Ishikawa (cell line): ENCODE data around the gene KRT80.
A peak's percentile ranks its signal among the peaks of the same experiment; 100 is the strongest.

Experiments
- CEBPB ChIP-seq: IDR thresholded peaks from 2 replicates; pipeline ENCODE4 v1.6.1; 2012
- CREB1 ChIP-seq: IDR thresholded peaks from 2 replicates; pipeline ENCODE4 v1.6.1; 2012; ENCODE audit warnings: low read depth
- EGR1 ChIP-seq: IDR thresholded peaks from 2 replicates; pipeline ENCODE4 v1.6.1; 2012
- EP300 ChIP-seq: IDR thresholded peaks from 2 replicates; pipeline ENCODE4 v1.6.1; 2012; ENCODE audit warnings: borderline replicate concordance
- FOXM1 ChIP-seq: IDR thresholded peaks from 2 replicates; pipeline ENCODE4 v1.6.1; 2012; ENCODE audit warnings: low read depth, borderline replicate concordance
- NFIC ChIP-seq: IDR thresholded peaks from 2 replicates; pipeline ENCODE4 v1.6.1; 2012
- RAD21 ChIP-seq: IDR thresholded peaks from 2 replicates; pipeline ENCODE4 v1.6.1; 2012; ENCODE audit warnings: low read depth
- REST ChIP-seq: IDR thresholded peaks from 2 replicates; pipeline ENCODE4 v1.6.1; 2012; ENCODE audit warnings: low read depth, mild to moderate bottlenecking
- TAF1 ChIP-seq: IDR thresholded peaks from 2 replicates; pipeline ENCODE4 v1.6.1; 2012; ENCODE audit warnings: low read depth, mild to moderate bottlenecking
- TCF12 ChIP-seq: IDR thresholded peaks from 2 replicates; pipeline ENCODE4 v1.6.1; 2012; ENCODE audit warnings: low read depth
- TEAD4 ChIP-seq: IDR thresholded peaks from 2 replicates; pipeline ENCODE4 v1.6.1; 2012
- USF1 ChIP-seq: IDR thresholded peaks from 2 replicates; pipeline ENCODE4 v1.6.1; 2012
- YY1 ChIP-seq: IDR thresholded peaks from 2 replicates; pipeline ENCODE4 v1.6.1; 2012; ENCODE audit warnings: low read depth
- ZBTB7A ChIP-seq: IDR thresholded peaks from 2 replicates; pipeline ENCODE4 v1.6.1; 2012; ENCODE audit warnings: low read depth
- TF ChIP-seq, protein P1 (sequence below): IDR thresholded peaks from 2 replicates; pipeline ENCODE4 v1.6.1; 2012

The KRT80 gene

GRCh38 chr12:52168019-52168717 lies 23.6 kb downstream of the KRT80 start:
- no peak for TF ChIP-seq RAD21
- no peak for TF ChIP-seq REST
- TF ChIP-seq CEBPB = no peak
- no peak for TF ChIP-seq NFIC
- TF ChIP-seq TEAD4 = no peak
- TF ChIP-seq, protein P1, sequence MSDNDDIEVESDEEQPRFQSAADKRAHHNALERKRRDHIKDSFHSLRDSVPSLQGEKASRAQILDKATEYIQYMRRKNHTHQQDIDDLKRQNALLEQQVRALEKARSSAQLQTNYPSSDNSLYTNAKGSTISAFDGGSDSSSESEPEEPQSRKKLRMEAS = no peak
- TF ChIP-seq CREB1 = no peak
- TF ChIP-seq EGR1 = no peak
- TF ChIP-seq YY1 = no peak
- TF ChIP-seq TCF12 = no peak
- no peak for TF ChIP-seq TAF1
- TF ChIP-seq FOXM1 = no peak
- TF ChIP-seq ZBTB7A = no peak

GRCh38 chr12:52167526-52167925 lies 24.3 kb downstream of the KRT80 start:
- no peak for TF ChIP-seq NFIC
- 0 out of 2 replicates have a peak, but pooled peaks have one; percentile 13 for TF ChIP-seq TAF1

GRCh38 chr12:52166672-52167071 lies 25.1 kb downstream of the KRT80 start:
- TF ChIP-seq RAD21 (no peak), TCF12 (no peak), REST (no peak), CEBPB (no peak), EGR1 (no peak), TEAD4 (no peak), ZBTB7A (no peak), USF1 (no peak), FOXM1 (no peak), TAF1 (no peak), CREB1 (no peak), NFIC (no peak), EP300 (no peak), YY1 (no peak)
- TF ChIP-seq, protein P1 = no peak

DNA sequence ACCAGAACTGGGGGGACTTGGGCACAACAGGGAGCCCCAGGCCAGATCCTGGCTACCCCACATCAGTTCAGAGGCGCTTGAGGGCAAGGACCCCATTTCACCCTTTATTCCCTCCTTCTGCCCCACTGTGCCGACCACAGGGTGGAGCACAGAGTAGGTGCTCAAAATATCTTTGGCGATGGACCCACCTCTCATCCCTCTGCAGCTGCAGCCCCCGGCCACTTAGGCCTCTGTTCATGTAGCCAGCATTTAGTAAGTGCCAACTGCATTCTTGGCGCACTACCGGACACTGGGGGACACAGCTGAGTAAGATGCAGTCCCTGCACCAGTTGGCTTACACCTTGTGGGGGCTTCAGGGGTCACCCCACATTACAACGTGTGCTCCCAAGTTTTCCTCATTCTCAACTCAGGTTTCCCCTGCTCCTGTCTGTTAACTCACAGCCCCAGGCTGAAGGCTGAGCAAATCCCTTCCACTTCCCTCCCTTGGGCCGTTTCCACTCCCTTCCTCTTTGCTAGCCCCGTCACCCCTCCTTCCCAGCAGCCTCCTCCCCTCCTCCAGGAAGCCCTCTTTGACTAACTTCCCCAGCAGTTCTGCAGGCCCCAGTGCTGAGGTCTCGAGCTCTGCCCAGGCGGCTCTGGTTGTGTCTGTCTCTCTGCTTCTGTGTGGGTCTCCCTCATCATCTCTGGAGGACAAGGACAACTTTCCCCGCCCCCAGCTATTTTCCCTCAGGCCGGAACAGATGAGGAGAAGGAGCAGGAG lies 26.5 kb downstream of the KRT80 start:
- TF ChIP-seq RAD21 = no peak
- TF ChIP-seq ZBTB7A = no peak; the same call in 1 of the 2 replicates
- TF ChIP-seq EGR1 = no peak
- TF ChIP-seq YY1 = no peak
- TF ChIP-seq EP300 = no peak

DNA sequence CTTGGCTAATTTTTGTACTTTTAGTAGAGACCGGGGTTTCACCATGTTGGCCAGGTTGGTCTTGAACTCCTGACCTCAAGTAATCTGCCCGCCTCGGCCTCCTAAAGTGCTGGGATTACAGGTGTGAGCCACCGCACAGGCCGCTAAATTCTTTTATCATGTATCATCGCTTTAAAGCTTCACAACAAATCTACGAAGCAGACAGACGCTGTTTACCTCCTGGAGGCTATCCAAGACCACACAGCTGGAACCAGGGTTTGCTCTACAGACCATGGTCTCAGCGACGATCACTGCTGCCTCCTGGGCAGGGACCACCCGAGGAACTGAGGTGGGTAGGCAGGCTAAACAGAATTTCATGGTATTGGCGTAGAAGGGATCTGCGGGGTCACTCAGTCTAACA lies 27.2 kb downstream of the KRT80 start:
- TF ChIP-seq YY1 (no peak), REST (no peak), RAD21 (no peak), NFIC (peak; percentile 73), TEAD4 (peak; percentile 68), TCF12 (peak; percentile 66), CREB1 (no peak), EP300 (peak; percentile 60; the same call in 1 of the 2 replicates), FOXM1 (peak; percentile 51; the same call in 1 of the 2 replicates), CEBPB (no peak)
- TF ChIP-seq, protein P1 = no peak; the same call in 1 of the 2 replicates
